ENCODE measurements around the gene CATSPER1. TPM values are rescaled to one million over a fixed set of nuclear protein-coding genes. Genes with fewer than 3 reads are reported as not detected.

Gene CATSPER1
- not detected for total RNA-seq

GRCh38 chr11:66026017-66026529 is at the start of gene CATSPER1:
TSS of gene CATSPER1 (minus strand) at chr11:66026479. CDS start at chr11:66026379, 100 bp downstream.
- ATAC-seq, result no peak

- ATAC-seq, result no peak
Measured at GRCh38 chr11:66075273-66075672, 49.0 kb upstream of the CATSPER1 start.

GRCh38 chr11:66073669-66074068 is 47.4 kb upstream of the CATSPER1 start:
- ATAC-seq, result no peak

DNA sequence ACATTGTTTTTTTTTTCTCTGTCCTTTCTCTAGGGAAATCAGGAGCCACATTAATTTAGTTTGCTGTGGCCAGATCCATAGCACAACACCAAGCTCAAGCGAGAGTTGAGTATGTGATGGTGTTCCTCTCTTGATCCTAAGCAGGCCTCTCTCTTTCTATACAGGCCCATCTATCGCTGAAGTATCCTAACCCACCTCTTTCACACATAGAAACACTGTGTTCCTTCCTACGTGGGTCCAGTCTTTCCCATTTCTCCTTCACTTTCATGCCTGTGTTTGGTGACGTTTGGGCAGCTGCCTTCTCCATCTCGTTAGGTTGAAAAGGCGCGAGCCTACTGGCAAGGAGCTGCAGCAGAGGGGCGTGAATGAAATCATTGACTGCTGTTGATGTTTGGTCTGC is 46.2 kb upstream of the CATSPER1 start:
- ATAC-seq, result no peak

DNA sequence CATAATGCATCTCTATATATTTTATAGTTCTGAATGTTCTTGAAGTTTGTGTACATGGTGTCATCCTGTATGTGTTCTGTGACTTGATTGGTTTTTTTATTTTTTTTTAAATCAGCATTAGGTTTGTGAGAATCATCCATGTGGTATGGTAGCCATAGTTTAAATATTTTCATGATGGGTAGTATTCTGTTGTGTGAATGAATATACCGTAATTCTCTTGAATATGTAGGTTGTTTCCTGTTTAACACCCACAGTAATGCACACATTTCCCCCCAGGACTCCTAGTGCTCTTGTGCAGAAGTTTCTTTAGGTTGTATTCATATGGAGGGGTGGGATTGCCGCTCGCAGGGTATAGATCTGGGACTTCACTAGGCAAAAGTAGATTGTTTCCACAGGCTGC is 45.8 kb upstream of the CATSPER1 start:
- ATAC-seq, result no peak

DNA sequence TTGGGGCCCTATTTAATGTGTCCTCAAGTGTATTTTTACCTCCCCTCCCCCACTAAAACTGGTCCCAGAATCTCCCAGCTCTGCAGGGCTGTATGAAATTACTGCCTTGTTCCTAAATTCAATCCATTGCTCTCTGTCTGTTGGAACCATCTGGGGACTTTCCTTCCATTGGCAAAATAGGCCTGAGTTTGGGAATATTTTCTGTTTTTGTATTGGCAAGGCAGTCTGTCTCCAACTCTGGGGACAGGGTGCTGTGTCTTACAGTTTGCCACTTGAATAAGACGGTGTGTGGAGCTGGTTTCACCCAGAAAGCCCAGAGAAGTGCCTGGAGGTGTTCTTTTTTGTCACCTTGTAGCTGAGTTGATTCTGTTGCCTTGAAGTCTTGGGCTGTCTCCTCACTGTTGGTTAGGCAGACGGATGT is 45.1 kb upstream of the CATSPER1 start:
- ATAC-seq, result no peak

DNA sequence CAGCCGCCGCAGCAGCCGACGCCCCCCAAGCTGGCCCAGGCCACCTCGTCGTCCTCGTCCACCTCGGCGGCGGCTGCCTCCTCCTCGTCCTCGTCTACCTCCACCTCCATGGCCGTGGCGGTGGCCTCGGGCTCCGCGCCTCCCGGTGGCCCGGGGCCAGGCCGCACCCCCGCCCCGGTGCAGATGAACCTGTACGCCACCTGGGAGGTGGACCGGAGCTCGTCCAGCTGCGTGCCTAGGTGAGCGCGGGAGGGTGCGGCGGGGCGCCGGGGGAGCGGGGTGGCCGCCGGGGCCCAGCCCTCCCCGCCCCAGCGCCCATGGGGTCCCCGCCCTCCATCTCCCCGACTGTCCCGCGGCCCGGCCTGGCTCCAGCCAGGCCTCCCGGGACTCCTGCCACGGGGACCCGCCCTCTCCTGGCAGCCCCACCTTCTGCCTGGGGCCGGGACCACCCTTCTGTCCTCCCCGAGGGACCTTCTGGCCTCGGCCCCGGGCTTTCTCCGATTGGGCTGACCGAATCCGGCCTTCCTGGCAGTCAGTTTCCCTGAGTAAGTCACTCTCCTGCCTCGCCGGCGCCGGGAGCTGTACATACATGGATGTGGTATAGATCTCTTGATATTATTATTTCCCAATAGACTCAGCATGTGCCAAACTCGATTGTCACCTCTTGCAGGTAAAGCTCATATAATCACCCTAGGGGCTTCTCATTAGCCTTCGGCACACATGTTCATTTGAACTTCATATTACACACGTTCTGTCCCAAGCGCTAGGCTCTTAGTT is 44.5 kb upstream of the CATSPER1 start:
- peak; percentile 43 for ATAC-seq

GRCh38 chr11:66069715-66070603 is 43.7 kb upstream of the CATSPER1 start, which contains the start of gene PACS1:
TSS of gene PACS1 (plus strand) at chr11:66070272. CDS start at chr11:66070487, 215 bp downstream.
- peak; percentile 81 for ATAC-seq

GRCh38 chr11:66068923-66069714 is 42.8 kb upstream of the CATSPER1 start:
- ATAC-seq, result peak; percentile 41

DNA sequence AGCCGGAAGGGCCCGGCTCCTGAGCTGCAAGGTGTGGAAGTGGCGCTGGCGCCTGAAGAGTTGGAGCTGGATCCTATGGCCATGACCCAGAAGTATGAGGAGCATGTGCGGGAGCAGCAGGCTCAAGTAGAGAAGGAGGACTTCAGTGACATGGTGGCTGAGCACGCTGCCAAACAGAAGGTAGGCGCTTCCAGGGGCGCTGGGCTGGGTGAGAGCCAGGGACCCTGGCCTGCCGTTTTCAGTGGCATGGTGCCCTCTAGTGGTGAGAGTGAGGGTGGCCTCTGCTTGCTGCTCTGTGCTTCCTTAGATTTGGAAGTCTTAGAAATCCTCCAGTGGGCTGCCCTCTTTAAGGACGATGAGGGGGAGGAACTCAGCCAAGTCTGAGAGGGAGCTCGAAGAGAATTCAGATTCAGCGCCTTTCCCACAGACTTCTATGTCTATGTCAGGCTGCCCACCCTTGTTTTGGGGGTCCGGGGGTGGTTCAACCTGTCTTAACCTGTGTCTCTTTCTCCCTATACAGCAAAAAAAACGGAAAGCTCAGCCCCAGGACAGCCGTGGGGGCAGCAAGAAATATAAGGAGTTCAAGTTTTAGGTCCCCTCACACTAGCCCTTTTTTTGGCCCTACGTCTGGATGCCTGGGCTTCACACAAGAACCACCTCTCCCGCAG is 42.0 kb upstream of the CATSPER1 start:
- ATAC-seq, result peak; percentile 27

DNA sequence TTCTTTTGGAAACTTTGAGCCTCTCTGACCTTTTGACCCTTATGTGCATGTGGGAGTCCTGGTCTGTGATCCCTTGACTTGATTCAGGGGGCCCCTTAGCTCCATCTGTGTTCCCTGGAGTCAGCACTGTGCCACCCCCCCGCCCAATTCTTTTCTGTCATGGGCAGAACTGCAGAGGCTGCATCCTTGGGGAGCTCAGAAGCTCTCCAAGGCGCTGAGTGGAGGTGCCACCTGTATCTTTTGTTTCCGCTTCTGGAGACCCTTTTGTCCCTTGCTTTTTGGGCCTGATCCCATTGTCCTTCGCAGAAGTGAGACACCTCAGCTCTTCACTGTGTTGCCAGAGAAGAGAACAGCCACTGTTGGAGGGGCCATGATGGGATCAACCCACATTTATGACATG is 41.4 kb upstream of the CATSPER1 start:
- no peak for ATAC-seq

GRCh38 chr11:66066751-66067150 is 40.5 kb upstream of the CATSPER1 start:
- no peak for ATAC-seq

GRCh38 chr11:66064571-66064970 is 38.3 kb upstream of the CATSPER1 start:
- no peak for ATAC-seq

GRCh38 chr11:66063900-66064299 is 37.6 kb upstream of the CATSPER1 start:
- no peak for ATAC-seq

- no peak for ATAC-seq
Measured at GRCh38 chr11:66062408-66062807, 36.1 kb upstream of the CATSPER1 start.

DNA sequence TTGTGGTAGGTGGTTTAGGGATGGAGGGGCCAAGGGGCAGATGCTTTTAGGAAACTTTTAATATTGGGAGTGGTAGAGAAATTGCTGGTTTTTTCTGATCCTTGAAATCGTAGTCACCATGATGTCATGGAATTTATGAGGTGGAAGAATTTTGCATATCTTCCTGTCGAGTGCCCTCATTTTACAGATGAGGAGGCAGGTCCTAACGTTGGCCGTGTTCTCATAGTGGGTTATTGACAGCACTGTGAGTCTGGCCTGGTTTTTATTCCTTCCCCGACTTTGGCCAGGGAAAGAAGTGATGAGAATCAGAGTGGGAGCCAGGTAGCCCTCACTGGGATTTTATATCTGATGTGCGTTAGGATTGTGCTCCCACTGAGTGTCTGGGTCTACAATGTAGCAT is 35.0 kb upstream of the CATSPER1 start:
- no peak for ATAC-seq

DNA sequence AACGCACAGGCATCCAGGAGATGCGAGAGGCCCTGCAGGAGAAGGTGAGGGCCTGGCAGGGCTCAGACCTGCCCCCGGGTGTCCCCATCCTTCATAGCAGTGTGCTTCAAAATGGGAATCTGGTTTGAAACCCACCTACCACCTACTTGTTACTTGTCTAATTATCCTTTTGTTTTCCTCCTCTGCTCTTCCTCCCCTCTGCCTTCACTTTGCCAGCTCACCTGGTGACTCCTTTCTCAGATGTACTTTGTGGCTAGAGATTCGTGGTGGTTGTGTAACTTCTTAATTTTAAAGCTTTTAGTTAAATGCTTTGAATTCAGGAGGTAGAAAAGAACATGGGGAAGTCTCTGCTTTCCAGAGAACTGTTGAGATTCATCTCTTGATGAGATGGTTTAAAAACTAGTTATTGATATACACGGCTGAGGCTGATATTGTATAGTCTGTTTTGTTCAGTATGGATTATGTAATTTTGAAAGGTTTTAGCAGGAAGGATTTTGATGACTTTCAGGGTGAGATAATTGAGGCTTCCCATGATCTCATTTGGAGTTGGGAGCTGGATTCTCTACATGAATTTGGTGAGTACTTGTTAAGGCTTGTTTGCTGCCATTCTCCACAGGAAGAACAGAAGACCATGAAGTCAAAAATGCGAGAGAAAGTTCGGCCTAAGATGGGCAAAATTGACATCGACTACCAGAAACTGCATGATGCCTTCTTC is 33.8 kb upstream of the CATSPER1 start:
- ATAC-seq, result no peak

DNA sequence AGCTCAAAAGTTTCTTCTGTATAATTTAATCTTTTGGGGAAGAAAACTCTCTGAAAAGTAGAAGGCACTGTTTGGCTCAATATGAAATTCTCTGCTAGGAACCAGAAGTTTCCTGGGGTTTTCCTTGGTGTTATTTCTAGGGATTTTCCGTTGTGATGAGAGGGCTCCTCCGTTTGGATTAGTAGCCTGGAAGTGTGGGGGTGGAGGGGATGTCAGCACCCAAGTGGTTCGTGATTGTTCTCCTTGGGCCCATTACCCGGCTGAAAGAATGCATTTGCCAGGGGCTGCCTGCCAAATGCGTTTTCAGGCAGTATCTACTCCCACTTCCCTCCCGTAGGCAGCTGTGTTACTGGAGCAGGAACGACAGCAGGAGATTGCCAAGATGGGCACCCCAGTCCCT is 30.2 kb upstream of the CATSPER1 start:
- no peak for ATAC-seq

GRCh38 chr11:66055021-66055420 is 28.7 kb upstream of the CATSPER1 start:
- no peak for ATAC-seq

- no peak for ATAC-seq
Measured at GRCh38 chr11:66052664-66052982, 26.3 kb upstream of the CATSPER1 start.

Measured in esophagus mucosa (tissue), 1 donor.